H7 (cell line): Measurements from ENCODE around the gene TMEM229A. TPM values are rescaled to one million over a fixed set of nuclear protein-coding genes. Genes with fewer than 3 reads are reported as not detected.
"Not testable (repeated sequence)": the region's sequence is repeated elsewhere in the genome, so short reads cannot be mapped to it uniquely, and the experiment has no call there.

Source experiments
- DNase-seq: peaks from one replicate; pipeline ENCODE4 v3.0.0; 2012
- H3K27me3 ChIP-seq: 2 replicates; pipeline ENCODE4 v1.6.0; 2011; ENCODE audit warnings: mild to moderate bottlenecking, low read length; ENCODE audit not compliant: control insufficient read depth, insufficient read depth
- H3K36me3 ChIP-seq: replicated peaks from 2 replicates; pipeline ENCODE4 v1.5.1; 2011; ENCODE audit warnings: low read length; ENCODE audit not compliant: control insufficient read depth, insufficient read depth
- H3K4me3 ChIP-seq: 2 replicates; pipeline ENCODE4 v1.5.1; 2011; ENCODE audit warnings: low read depth, mild to moderate bottlenecking, control low read depth, low read length, moderate library complexity; ENCODE audit not compliant: insufficient read depth
- total RNA-seq: library from RNA; depleted of rRNA; stranded (reverse); fragments of >200 nt; shearing (Covaris generic); gene quantifications from 2 replicates; pipeline ENCODE4 v1.2.3, GENCODE V29; 2014

TMEM229A gene
- total RNA-seq, 1 experiment from 2014 or later = 0.42 TPM

DNA sequence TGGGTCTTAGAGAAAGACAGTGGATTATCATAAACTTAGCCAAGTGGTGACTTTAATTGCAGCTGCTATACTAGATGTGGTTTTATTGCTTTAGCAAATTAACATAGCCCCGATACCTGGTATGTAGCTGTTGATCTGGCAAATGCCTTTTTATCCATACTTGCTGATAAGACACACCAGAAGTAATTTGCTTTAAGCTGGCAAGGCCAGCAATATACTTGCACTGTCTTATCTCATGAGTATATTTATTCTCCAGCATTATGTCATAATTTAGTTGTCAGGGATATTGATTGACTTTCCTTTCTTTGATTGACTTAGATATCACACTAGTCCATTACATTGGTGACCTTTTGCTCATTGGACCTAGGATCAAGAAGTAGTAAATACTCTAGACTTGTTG lies 12.8 kb downstream of the TMEM229A start:
- Histone ChIP-seq H3K27me3 (no peaks in the 10 kb centered on the region), H3K36me3 (no peaks in the 10 kb centered on the region), H3K4me3 (no peak overlapping the region)
- no peak for DNase-seq

DNA sequence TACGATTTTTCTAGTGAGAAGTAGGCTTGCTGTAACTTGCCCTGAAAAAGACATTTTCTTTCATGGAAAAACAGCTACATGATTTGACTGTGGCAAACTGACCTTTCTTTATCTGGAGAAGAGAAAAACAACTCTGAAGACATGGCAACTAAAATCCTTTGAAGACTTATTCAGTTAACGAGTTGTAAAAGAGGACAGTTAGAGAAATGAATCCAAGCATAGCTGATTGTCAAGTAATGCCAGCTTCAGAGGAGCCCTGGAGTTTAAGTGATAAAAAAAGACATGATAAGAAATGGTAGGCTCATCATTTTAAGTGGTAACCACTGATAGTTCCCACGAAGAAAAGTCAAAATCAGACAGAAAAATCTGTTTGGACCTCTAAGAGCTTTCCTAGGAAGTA lies 19.6 kb downstream of the TMEM229A start:
- no peak for DNase-seq
- Histone ChIP-seq H3K36me3 (no peaks in the 10 kb centered on the region), H3K4me3 (no peak overlapping the region), H3K27me3 (no peaks in the 10 kb centered on the region)

DNA sequence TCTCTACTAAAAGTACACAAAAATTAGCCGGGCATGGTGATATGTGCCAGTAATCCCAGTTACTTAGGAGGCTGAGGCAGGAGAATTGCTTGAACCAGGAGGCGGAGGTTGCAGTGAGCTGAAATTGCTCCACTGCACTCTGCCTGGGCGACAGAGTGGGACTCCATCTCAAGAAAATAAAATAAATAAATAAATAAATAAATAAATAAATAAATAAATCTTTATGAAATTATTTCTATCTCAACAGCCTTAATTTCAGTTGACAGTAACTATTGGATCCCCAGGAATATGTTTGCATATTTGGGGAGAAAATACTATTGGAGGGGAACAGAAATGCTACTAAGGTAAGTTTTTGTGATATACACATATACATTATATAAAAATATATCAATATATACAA lies 20.0 kb downstream of the TMEM229A start:
- Histone ChIP-seq H3K27me3 (no peaks in the 10 kb centered on the region), H3K36me3 (no peaks in the 10 kb centered on the region), H3K4me3 (no peak overlapping the region)
- no peak for DNase-seq

DNA sequence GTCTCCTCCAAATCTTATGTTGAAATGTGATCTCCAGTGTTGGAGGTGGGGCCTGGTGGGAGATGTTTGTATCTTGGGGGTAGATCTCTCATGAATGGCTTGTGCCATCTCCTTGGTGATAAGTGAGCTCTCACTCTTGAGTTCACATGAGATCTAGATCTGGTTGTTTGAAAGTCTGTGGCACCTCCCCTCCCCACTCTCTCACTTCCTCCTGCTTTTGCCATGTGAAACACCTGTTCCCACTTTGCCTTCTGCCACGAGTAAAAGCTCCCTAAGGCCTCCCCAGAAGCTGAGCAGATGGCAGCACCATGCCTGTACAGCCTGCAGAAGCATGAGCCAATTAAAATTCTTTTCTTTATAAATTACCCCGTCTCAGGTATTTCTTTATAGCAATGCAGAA lies 23.5 kb downstream of the TMEM229A start:
- no peak for DNase-seq
- Histone ChIP-seq H3K4me3 (no peak overlapping the region), H3K27me3 (no peaks in the 10 kb centered on the region), H3K36me3 (no peaks in the 10 kb centered on the region)

DNA sequence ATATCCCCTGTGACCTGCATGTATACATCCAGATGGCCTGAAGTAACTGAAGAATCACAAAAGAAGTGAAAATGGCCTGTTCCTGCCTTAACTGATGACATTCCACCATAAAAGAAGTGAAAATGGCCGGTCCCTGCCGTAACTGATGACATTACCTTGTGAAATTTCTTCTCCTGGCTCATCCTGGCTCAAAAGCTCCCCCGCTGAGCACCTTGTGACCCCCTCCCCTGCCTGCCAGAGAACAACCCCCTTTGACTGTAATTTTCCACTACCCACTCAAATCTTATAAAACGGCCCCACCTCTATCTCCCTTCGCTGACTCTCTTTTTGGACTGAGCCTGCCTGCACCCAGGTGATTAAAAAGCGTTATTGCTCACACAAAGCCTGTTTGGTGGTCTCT lies 24.6 kb downstream of the TMEM229A start:
- H3K4me3 ChIP-seq, H3K36me3 ChIP-seq, DNase-seq, H3K27me3 ChIP-seq: not testable (repeated sequence)

DNA sequence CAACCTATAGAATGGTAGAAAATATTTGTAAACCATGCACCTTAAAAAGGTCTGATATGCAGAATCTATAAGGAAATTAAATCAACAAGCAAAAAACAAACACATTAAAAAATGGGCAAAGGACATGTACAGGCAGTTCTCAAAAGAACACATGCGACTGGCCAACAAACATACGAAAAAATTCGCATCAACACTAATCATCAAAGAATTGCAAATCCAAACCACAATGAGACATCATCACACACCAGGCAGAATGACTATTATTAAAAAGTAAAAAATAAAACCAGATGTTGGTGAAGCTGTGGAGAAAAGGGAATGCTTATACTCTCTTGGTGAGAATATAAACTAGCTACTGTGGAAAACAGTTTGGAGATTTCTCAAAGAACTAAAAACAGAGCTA lies 33.2 kb downstream of the TMEM229A start:
- Histone ChIP-seq H3K4me3 (no peak overlapping the region), H3K27me3 (no peaks in the 10 kb centered on the region), H3K36me3 (no peaks in the 10 kb centered on the region)
- no peak for DNase-seq

DNA sequence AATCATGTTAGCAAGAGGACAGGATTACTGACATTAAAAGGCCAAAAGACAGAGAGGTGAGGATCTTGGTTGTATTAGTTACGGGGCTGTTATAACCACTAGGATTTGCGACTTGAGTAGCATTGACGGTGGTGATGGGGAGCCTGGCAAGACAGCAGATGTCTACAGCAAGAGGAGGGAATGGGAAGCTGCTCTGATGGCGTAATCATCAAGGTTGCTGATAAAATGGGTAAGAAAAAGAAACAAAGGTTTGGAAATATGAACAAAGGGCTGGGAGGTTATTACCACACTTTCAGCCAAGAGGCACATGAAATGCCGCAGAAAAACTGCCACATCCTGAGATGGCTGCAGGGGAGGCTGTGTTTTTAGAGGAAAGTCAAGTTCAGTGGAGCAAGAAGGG lies 33.9 kb downstream of the TMEM229A start:
- H3K27me3 ChIP-seq = no peaks in the 10 kb centered on the region
- no peak overlapping the region for H3K4me3 ChIP-seq
- DNase-seq = no peak
- H3K36me3 ChIP-seq = no peaks in the 10 kb centered on the region

DNA sequence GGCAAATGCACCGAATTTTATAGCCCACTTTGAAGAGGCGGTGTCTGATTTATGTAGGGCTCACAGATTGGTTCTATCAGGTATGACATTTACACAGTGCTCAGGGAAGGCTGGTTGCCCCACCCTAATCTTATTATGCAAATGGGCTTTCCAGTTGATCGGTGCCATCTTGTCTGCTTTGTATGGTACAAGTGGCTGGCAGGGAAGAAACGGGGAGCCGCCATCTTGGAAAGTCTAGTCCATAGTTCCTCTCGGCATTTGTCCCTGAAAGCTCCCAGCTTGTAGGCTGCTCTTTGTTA lies 36.6 kb downstream of the TMEM229A start:
- H3K27me3 ChIP-seq = no peaks in the 10 kb centered on the region

DNA sequence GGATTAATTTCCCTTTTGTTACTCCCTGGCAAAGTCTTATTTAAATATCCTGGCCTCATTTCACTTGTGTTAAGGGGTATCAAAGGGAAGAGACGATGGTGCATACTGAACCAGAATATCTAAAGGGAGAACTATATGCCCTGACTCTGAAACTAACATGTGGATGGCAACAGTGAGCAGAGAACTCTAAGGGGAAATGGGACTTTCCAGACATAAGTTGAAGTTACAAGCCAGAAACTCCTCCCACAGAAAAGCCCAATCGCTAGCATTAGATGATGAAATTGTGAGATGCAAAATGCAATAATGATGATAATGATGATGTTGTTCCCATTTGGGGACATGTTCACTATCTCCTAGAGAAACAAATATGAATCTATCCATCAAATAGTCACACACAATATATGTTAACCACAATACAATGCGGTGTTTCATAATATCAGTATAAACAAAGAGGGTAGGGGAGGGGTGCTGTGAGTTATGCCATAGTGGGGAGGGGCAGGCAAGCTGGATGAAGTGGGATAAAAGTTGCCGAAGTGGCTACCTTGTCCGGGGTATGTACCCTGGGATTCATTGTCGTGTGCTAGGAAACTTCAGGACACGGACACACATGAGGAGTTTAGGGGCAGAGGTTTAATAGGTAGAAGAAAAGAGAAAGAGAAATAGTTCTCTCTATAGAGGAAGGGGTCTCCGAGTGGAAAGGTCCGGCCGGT lies 37.1 kb downstream of the TMEM229A start:
- no peak for DNase-seq
- no peaks in the 10 kb centered on the region for H3K36me3 ChIP-seq
- no peak overlapping the region for H3K4me3 ChIP-seq
- H3K27me3 ChIP-seq = no peaks in the 10 kb centered on the region

More for the DNA sequence above, 36.6 kb downstream of the TMEM229A start:
- no peak for DNase-seq
- Histone ChIP-seq H3K36me3 (no peaks in the 10 kb centered on the region), H3K4me3 (no peak overlapping the region)

DNA sequence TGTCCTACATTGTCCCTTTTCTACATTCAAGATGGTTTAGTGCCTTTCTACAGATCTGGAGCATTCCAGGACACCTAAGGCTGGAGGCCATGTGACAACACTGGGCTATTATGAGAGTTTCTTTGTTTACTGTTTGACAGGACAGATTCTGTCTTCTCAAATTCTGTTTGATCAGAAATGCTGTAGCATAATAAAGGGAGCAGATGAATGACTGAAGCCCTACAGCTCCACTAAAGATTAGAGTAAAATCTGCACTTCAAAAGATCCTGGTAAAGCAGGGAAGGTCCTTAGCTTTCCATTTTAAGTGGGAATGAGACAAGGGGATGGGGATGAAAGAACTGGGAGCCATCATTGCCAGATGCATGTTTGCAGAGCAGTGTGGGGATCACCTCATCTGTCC lies 38.4 kb downstream of the TMEM229A start:
- DNase-seq = peak; percentile 36
- Histone ChIP-seq H3K36me3 (no peaks in the 10 kb centered on the region), H3K27me3 (no peaks in the 10 kb centered on the region), H3K4me3 (no peak overlapping the region)

DNA sequence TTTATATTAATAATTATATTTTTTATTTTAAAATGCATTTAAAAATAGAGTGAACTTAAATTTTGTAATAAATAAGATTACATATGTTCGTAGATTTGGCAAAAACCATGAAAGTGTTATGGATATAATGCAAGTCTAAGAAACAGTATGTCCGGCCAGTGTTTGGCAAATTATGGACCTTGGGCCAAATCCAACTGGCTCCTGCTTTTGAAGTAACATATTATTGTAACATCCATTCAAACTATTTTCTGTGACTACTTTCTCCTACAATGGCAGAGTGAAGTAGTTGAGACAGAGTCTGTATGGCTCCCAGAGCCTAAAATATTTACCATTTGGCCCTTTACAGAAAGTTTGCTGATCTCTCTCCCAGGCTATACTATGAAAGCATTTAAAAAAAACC lies 38.9 kb downstream of the TMEM229A start:
- H3K36me3 ChIP-seq = no peaks in the 10 kb centered on the region
- no peak for DNase-seq
- no peak overlapping the region for H3K4me3 ChIP-seq
- no peaks in the 10 kb centered on the region for H3K27me3 ChIP-seq

DNA sequence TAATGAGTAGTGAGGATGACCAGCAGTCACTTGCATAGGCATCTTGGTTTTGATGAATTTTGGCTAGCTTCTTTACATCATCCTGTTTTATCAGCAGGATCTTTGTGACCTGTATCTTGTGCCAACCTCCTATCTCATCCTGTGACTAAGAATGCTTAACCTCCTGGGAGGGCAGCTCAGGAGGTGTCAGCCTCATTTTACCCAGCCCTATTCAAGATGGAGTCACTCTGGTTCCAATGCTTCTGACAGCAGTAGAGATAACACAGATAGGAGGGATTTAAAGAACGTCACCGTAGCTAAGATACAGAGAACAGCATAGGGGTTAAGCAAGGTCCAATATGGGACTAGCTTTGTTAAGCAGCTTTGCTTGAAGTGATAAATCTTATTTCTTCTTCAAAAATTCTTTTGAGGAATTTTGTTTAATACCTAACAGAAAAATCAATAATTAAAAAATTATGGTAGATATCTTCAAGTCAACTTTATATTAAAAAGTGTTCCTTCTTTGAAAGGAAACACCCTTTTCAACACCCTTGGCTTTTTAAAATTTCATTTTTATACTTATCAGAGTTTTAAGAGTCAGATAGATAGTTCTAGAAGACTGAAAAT lies 39.9 kb downstream of the TMEM229A start:
- Histone ChIP-seq H3K36me3 (no peaks in the 10 kb centered on the region), H3K27me3 (no peaks in the 10 kb centered on the region), H3K4me3 (no peak overlapping the region)
- DNase-seq = no peak

DNA sequence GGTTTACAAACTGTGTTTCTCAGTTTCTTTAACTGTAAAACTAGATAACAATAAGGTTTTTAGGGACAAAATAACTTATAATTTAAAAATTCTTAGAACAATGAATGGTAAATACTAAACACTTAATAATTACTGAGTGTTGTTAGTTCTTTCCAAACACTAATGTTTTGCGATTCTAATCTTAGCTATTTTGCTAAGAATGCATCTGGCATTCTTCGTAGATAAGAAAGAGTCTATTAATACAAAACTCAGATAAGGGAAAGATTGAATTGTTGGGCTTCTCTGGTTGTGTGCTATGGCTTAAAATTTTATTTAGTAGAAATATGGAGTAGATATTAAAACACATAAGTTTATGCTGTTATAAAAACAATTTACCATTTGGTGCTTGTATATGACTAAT lies 45.4 kb downstream of the TMEM229A start:
- H3K4me3 ChIP-seq = no peak overlapping the region
- no peak for DNase-seq

More for the DNA sequence above, 45.4 kb downstream of the TMEM229A start:
- no peaks in the 10 kb centered on the region for H3K27me3 ChIP-seq
- H3K36me3 ChIP-seq = no peaks in the 10 kb centered on the region
